GM21360 (cell line): ENCODE results near the gene LENG1.

Experiments
- ATAC-seq: cut with Tn5 transposase; IDR thresholded peaks from one replicate; pipeline ENCODE4 v1.9.1; 2021; ENCODE audit warnings: mild to moderate bottlenecking, moderate library complexity; ENCODE audit not compliant: unreplicated experiment

Gene LENG1

GRCh38 chr19:54142166-54142780, 17.2 kb downstream of the LENG1 start:
- no peak for ATAC-seq

DNA sequence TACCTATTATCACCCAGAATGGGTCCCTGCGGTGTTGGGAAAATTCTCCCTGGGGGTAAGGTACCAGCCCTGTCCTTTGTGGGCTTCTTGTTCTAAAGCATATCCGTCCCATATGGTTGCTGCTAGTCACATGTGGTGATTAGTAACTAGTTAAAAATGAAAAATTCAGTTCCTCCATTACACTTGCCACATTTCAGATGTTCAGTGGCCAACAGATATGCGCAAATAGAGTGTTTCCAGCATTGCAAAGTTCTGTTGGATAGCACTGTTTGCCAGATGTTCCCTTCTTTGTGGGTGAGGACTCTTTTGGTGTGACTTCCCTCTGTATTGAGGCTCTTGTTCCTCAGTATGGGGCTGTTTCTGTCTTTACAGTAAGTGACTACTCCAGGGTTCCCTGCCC, 18.2 kb downstream of the LENG1 start:
- no peak for ATAC-seq

- no peak for ATAC-seq
Observed at GRCh38 chr19:54138489-54139256, 20.8 kb downstream of the LENG1 start.

DNA sequence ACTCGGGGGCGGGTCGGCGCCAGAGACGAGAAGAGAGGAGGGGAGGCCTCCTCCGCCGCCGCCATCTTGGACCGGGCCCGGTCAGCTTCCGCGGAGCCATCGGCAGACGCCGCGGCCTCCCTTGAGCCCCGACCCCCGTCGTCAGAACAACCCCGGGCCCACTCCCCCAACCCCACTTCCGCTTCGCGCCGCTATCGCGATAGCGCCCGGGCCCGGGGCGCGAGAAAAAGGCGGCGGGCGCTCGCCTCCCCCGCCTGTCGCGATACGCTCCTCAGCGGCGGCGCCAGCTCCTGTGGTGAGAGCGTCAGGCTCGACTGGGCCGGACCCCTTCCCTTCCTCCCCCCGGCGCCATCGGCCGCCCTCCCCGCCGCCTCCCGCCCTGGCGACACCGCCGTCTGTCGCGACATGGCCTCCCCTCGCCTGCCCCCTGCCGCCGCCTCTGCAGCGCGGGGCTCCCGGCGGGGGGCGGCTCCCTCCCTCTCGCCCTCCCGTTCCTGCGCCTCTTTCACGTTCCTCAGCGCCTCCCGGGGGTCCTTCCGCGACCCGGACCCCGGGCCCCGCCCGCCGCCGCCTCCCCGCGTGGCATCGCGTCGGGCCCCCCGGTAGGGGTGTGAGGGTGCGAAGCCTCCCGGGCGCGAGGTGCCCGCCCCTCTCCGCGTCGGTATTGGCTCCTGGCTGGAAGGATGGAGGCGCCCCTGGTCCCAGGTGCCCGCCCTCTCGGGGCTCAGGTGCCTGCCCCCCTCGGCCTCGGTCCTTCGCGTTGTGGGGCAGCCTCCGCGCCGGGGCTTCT, 21.6 kb downstream of the LENG1 start, which contains the start of gene CNOT3:
Gene CNOT3 (plus strand): TSS at position 64 of the 790 bp plus-strand sequence. CDS start 5,217 bp downstream, outside the sequence.
- ATAC-seq, result no peak

GRCh38 chr19:54136864-54137698, 22.4 kb downstream of the LENG1 start:
- ATAC-seq, result peak; percentile 73

- no peak for ATAC-seq
Observed at GRCh38 chr19:54136086-54136863, 23.2 kb downstream of the LENG1 start.

DNA sequence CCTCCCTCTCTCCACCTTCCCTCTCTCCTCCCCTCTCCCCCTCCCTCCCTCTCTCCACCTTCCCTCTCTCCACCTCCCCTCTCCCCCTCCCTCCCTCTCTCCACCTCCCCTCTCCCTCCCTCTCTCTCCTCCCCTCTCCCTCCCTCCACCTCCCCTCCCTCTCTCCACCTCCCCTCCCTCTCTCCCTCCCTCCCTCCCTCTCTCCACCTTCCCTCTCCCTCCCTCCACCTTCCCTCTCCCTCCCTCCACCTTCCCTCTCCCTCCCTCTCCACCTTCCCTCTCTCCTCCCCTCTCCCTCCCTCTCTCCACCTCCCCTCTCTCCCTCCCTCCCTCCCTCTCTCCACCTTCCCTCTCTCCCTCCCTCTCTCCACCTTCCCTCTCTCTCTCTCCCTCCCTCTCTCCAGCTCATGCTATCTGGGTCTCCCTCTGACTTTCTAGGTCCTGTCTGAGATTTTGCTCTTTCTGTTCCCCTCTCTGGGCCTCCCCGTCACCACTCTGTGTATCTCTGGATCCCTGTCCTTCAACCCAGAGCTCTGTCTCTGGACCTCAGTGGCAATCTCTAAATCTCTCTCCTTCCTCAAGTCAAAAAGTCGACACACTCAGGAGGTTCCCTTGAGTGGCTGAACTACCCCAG, 25.4 kb downstream of the LENG1 start:
- no peak for ATAC-seq

- ATAC-seq, result no peak
Observed at GRCh38 chr19:54133312-54133956, 26.1 kb downstream of the LENG1 start.

- no peak for ATAC-seq
Observed at GRCh38 chr19:54129617-54129996, 29.9 kb downstream of the LENG1 start.

GRCh38 chr19:54128796-54129616, 30.5 kb downstream of the LENG1 start:
- no peak for ATAC-seq

DNA sequence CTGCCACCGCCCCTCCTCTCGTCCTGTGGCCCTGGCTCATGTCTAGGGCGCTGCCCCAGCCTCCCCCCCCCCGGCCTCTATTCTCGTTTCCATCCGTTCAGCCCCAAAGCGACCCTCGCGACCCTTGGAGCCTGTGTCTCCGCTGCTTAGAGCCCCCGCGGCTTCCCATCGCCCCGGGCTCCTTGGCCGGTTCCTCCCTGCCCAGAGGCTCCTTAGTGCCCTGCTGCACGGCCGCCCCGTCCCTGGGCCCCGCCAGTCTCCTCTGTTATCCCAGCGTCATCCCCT, 31.1 kb downstream of the LENG1 start:
- no peak for ATAC-seq

GRCh38 chr19:54127688-54128440, 31.7 kb downstream of the LENG1 start:
- ATAC-seq, result no peak

DNA sequence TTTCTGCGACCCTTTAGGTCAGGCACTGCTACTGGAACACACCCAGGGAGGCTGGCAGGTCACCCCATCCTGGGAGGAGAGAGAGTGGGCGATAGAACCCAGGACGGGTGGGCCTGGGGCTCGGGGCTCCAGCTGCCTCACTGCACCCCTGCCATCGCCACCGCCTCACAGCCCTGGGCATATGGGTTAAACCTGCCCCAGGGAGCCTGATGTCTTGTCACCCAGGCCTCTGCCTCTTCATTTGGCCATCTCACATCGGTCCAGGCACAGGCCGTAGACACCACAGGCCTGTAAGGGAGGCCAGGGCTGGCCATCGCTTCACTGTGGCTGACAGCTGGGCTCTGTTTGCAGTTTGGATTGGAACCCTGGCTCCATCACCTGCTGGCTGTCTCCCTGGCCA, 33.8 kb downstream of the LENG1 start:
- no peak for ATAC-seq

- ATAC-seq, result no peak
Observed at GRCh38 chr19:54124393-54124792, 35.1 kb downstream of the LENG1 start.

DNA sequence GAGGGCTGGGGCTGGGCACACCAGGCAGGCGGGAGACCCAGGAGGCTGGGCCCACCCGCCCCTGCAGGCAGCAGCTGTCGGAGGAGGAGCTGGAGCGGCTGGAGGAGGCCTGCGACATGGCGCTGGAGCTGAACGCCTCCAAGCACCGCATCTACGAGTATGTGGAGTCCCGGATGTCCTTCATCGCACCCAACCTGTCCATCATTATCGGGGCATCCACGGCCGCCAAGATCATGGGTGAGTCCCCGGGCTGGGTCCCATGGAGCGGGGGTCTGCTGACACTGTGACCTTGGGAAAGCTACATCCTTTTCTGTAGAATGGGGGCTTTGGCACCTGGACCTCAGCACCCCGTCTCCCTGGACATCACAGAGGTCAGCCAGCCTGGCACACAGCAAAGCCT, 35.8 kb downstream of the LENG1 start:
- ATAC-seq, result no peak

- no peak for ATAC-seq
Observed at GRCh38 chr19:54121259-54121658, 38.3 kb downstream of the LENG1 start.

- ATAC-seq, result peak; percentile 81
Observed at GRCh38 chr19:54115109-54116063, 44.1 kb downstream of the LENG1 start, which contains the start of the genes PRPF31 and TFPT. Gene PRPF31 (plus strand): TSS chr19:54115754. CDS start chr19:54118279, 2,525 bp downstream. Gene TFPT (minus strand): TSS chr19:54115657. CDS start chr19:54115269, 388 bp downstream.
